WTC11 (cell line): ENCODE data around the gene GEMIN2. TPM values are rescaled to one million over a fixed set of nuclear protein-coding genes. Genes with fewer than 3 reads are reported as not detected.

ENCODE experiments used
- ATAC-seq: fragments of 200-7000 bp; cut with Tn5 transposase; 2 replicates; pipeline ENCODE4 v1.10.0; 2021; ENCODE audit warnings: mild to moderate bottlenecking, moderate library complexity
- CTCF ChIA-PET: fragments of 300-600 bp; sonication (Branson Sonifier 250); formaldehyde crosslinking; loops from one replicate; lab custom pipeline; 2021; ENCODE audit warnings: antibody characterized with exemption; lab: Charles Lee
- POLR2A ChIA-PET: fragments of 350-600 bp; sonication (Branson Sonifier 250); formaldehyde crosslinking; loops from one replicate; lab custom pipeline; 2021; ENCODE audit warnings: antibody characterized with exemption; lab: Charles Lee
- DNase-seq: peaks from one replicate; pipeline ENCODE4 v3.0.0; 2021; ENCODE audit warnings: low spot score
- H3K27ac Mint-ChIP-seq: 2 replicates; pipeline ENCODE4 v1.8.0; 2021; ENCODE audit warnings: mixed read lengths
- H3K27me3 Mint-ChIP-seq: 2 replicates; pipeline ENCODE4 v1.8.0; 2021; ENCODE audit warnings: low read depth, mild to moderate bottlenecking, moderate library complexity, mixed read lengths
- H3K36me3 Mint-ChIP-seq: 2 replicates; pipeline ENCODE4 v1.8.0; 2021; ENCODE audit warnings: mixed read lengths
- H3K4me1 Mint-ChIP-seq: 2 replicates; pipeline ENCODE4 v1.8.0; 2022; ENCODE audit warnings: mixed read lengths
- H3K4me3 Mint-ChIP-seq: 2 replicates; pipeline ENCODE4 v1.8.0; 2021; ENCODE audit warnings: mild to moderate bottlenecking, moderate library complexity, mixed read lengths
- H3K9me3 Mint-ChIP-seq: 2 replicates; pipeline ENCODE4 v1.8.0; 2021; ENCODE audit warnings: mixed read lengths
- AFF4 ChIP-seq: sonication (generic); formaldehyde crosslinking; IDR thresholded peaks from 2 replicates; pipeline ENCODE4 v1.8.1; 2023; ENCODE audit warnings: mild to moderate bottlenecking, missing genetic modification reagents, borderline replicate concordance
- ATF2 ChIP-seq: sonication (generic); formaldehyde crosslinking; IDR thresholded peaks from 2 replicates; pipeline ENCODE4 v1.8.1; 2022; ENCODE audit warnings: low read depth, missing genetic modification reagents, borderline replicate concordance
- CBFB ChIP-seq: sonication (generic); formaldehyde crosslinking; IDR thresholded peaks from 2 replicates; pipeline ENCODE4 v1.8.1; 2022; ENCODE audit warnings: mild to moderate bottlenecking, low read depth, missing genetic modification reagents
- ELF4 ChIP-seq: sonication (generic); formaldehyde crosslinking; IDR thresholded peaks from 2 replicates; pipeline ENCODE4 v1.8.1; 2022; ENCODE audit warnings: low read depth, mild to moderate bottlenecking, moderate library complexity, missing genetic modification reagents
- FOXK1 ChIP-seq: sonication (generic); formaldehyde crosslinking; IDR thresholded peaks from 2 replicates; pipeline ENCODE4 v1.8.0; 2022; ENCODE audit warnings: mild to moderate bottlenecking, moderate library complexity, missing genetic modification reagents
- IRF1 ChIP-seq: sonication (generic); formaldehyde crosslinking; IDR thresholded peaks from 2 replicates; pipeline ENCODE4 v1.8.0; 2023; ENCODE audit warnings: missing genetic modification reagents
- JAZF1 ChIP-seq: fragments of 250-450 bp; sonication (Bioruptor Pico); IDR thresholded peaks from 2 replicates; pipeline ENCODE4 v1.9.0; 2021; ENCODE audit warnings: moderate library complexity, mild to moderate bottlenecking, inconsistent platforms
- MXD4 ChIP-seq: fragments of 250-450 bp; sonication (Bioruptor Pico); IDR thresholded peaks from 2 replicates; pipeline ENCODE4 v1.8.0; 2021; ENCODE audit warnings: mild to moderate bottlenecking, moderate library complexity, borderline replicate concordance
- SMAD4 ChIP-seq: sonication (generic); formaldehyde crosslinking; IDR thresholded peaks from 2 replicates; pipeline ENCODE4 v1.8.0; 2022; ENCODE audit warnings: mild to moderate bottlenecking, missing genetic modification reagents
- SOX15 ChIP-seq: fragments of 250-450 bp; sonication (Bioruptor Pico); IDR thresholded peaks from 2 replicates; pipeline ENCODE4 v1.9.0; 2021; ENCODE audit warnings: mild to moderate bottlenecking
- STAT6 ChIP-seq: sonication (generic); formaldehyde crosslinking; conservative IDR thresholded peaks from 2 replicates; pipeline ENCODE4 v1.8.1; 2023; ENCODE audit warnings: mild to moderate bottlenecking, low read depth, missing genetic modification reagents, moderate library complexity
- TEAD1 ChIP-seq: sonication (generic); formaldehyde crosslinking; IDR thresholded peaks from 2 replicates; pipeline ENCODE4 v1.8.0; 2022; ENCODE audit warnings: mild to moderate bottlenecking, missing genetic modification reagents
- USF2 ChIP-seq: sonication (generic); formaldehyde crosslinking; IDR thresholded peaks from 2 replicates; pipeline ENCODE4 v1.8.1; 2023; ENCODE audit warnings: mild to moderate bottlenecking, missing genetic modification reagents, moderate library complexity
- ZNF281 ChIP-seq: sonication (generic); formaldehyde crosslinking; IDR thresholded peaks from 2 replicates; pipeline ENCODE4 v1.8.0; 2023; ENCODE audit warnings: mild to moderate bottlenecking, missing genetic modification reagents
- ZNF423 ChIP-seq: fragments of 250-450 bp; sonication (Bioruptor Pico); IDR thresholded peaks from 2 replicates; pipeline ENCODE4 v2.1.2; 2022; ENCODE audit warnings: mild to moderate bottlenecking, moderate library complexity
- total RNA-seq: library from RNA; stranded (reverse); gene quantifications from 3 replicates; pipeline ENCODE4 v1.2.3, GENCODE V29; 2021
- TF ChIP-seq, protein P1 (sequence below): fragments of 200-600 bp; IDR thresholded peaks from 2 replicates; pipeline ENCODE4 v1.8.0; 2022; ENCODE audit warnings: antibody characterized with exemption

The GEMIN2 gene
- total RNA-seq, 1 experiment from 2014 or later = 27.1 TPM

- ATAC-seq (no peak), DNase-seq (no peak)
- Mint-ChIP-seq H3K27me3 (no peaks in the 10 kb centered on the region), H3K9me3 (no peaks in the 10 kb centered on the region), H3K4me3 (no peak overlapping the region), H3K27ac (no peak overlapping the region), H3K4me1 (no peaks in the 10 kb centered on the region), H3K36me3 (peaks cover 46% of the 10 kb centered on the region)
- CTCF ChIA-PET = no interaction called here
- TF ChIP-seq MXD4 (CRISPR knock-in tag) (no peak), USF2 (no peak), SOX15 (CRISPR knock-in tag) (no peak), CBFB (no peak), AFF4 (no peak), ZNF281 (CRISPR knock-in tag) (no peak), FOXK1 (CRISPR knock-in tag) (no peak), TEAD1 (CRISPR knock-in tag) (no peak), ATF2 (CRISPR knock-in tag) (no peak)
- TF ChIP-seq, protein P1, sequence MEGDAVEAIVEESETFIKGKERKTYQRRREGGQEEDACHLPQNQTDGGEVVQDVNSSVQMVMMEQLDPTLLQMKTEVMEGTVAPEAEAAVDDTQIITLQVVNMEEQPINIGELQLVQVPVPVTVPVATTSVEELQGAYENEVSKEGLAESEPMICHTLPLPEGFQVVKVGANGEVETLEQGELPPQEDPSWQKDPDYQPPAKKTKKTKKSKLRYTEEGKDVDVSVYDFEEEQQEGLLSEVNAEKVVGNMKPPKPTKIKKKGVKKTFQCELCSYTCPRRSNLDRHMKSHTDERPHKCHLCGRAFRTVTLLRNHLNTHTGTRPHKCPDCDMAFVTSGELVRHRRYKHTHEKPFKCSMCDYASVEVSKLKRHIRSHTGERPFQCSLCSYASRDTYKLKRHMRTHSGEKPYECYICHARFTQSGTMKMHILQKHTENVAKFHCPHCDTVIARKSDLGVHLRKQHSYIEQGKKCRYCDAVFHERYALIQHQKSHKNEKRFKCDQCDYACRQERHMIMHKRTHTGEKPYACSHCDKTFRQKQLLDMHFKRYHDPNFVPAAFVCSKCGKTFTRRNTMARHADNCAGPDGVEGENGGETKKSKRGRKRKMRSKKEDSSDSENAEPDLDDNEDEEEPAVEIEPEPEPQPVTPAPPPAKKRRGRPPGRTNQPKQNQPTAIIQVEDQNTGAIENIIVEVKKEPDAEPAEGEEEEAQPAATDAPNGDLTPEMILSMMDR = no peak
- POLR2A ChIA-PET = no interaction called here
Measured at GRCh38 chr14:39069923-39070322, 44.2 kb upstream of the GEMIN2 start.

DNA sequence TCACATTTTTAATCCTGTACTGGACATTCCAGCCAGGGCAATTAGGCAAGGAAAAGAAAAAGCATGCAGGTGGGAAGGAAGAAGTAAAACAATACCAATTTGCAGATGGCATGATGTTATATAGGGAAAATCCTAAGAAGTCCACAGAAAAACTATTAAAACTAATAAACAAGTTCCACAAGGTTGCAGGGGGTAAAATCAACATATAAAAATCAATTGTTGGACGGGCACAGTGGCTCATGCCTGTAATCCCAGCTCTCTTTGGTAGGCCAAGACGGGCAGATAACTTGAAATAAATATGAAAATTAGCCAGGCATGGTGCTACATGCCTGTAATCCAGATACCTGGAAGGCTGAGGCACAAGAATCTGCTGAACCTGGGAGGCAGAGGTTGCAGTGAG is 43.0 kb upstream of the GEMIN2 start:
- ChIA-PET POLR2A (no interaction called here), CTCF (no interaction called here)
- Mint-ChIP-seq H3K9me3 (no peaks in the 10 kb centered on the region), H3K4me1 (no peaks in the 10 kb centered on the region), H3K27me3 (no peaks in the 10 kb centered on the region), H3K4me3 (no peak overlapping the region), H3K36me3 (peaks cover 49% of the 10 kb centered on the region), H3K27ac (no peak overlapping the region)
- TF ChIP-seq USF2 = no peak
- no peak for TF ChIP-seq STAT6 (CRISPR knock-in tag)
- no peak for TF ChIP-seq SMAD4
- TF ChIP-seq IRF1 (CRISPR knock-in tag) = no peak
- TF ChIP-seq ZNF423 = no peak
- TF ChIP-seq ELF4 (CRISPR knock-in tag) = no peak
- TF ChIP-seq JAZF1 (CRISPR knock-in tag) = no peak
- no peak for DNase-seq
- no peak for ATAC-seq
